GM12891 (cell line): ENCODE measurements around the gene SLC25A47.

ENCODE experiments used
- POLR2A ChIP-seq: IDR thresholded peaks from 2 replicates; pipeline ENCODE4 v1.6.1; 2011; ENCODE audit warnings: low read depth, low read length, control low read depth
- POLR2AphosphoS5 ChIP-seq: IDR thresholded peaks from 2 replicates; pipeline ENCODE4 v1.6.1; 2011; ENCODE audit warnings: low read depth, low read length, control low read depth
- TAF1 ChIP-seq: IDR thresholded peaks from 2 replicates; pipeline ENCODE4 v1.6.1; 2011; ENCODE audit warnings: low read depth, low read length, control low read depth

- TF ChIP-seq TAF1: no peak
- no peak for TF ChIP-seq POLR2AphosphoS5
- TF ChIP-seq POLR2A: no peak
Measured at GRCh38 chr14:100292301-100292775, 30.8 kb upstream of the SLC25A47 start.
